H1 (cell line): Measurements from ENCODE around the gene ADCY1.

ENCODE experiments used
- CBX8 ChIP-seq: fragments of 300-800, 300-1000 bp; sonication (generic); IDR thresholded peaks from 2 replicates; pipeline ENCODE4 v1.7.1; 2016; ENCODE audit warnings: low read depth, low read length, borderline replicate concordance
- CTCF ChIP-seq, 3 experiments: IDR thresholded peaks; 1 replicate in 2 of 3; 2 replicates in 1 of 3; pipeline versions ENCODE4 v1.5.1 to v1.6.1; 2011; ENCODE audit warnings: low read length in 3 of 3, mild to moderate bottlenecking in 3 of 3, inconsistent platforms in 2 of 3, low read depth in 1 of 3, moderate library complexity in 1 of 3; ENCODE audit not compliant: insufficient read depth in 1 of 3; ENCODE audit errors: control extremely low read depth in 1 of 3
- EZH2 ChIP-seq: fragments of 200-600 bp; sonication (generic); IDR thresholded peaks from 2 replicates; pipeline ENCODE4 v1.7.1; 2012; ENCODE audit warnings: low read depth, mild to moderate bottlenecking, moderate library complexity, low read length, inconsistent platforms; ENCODE audit not compliant: severe bottlenecking
- GABPA ChIP-seq: IDR thresholded peaks from 2 replicates; pipeline ENCODE4 v1.6.1; 2011; ENCODE audit warnings: mild to moderate bottlenecking, low read length, moderate library complexity, borderline replicate concordance; ENCODE audit not compliant: insufficient read depth
- JUND ChIP-seq: IDR thresholded peaks from 2 replicates; pipeline ENCODE4 v1.6.1; 2011; ENCODE audit warnings: mild to moderate bottlenecking, improper control_type of control experiment, low read length
- POLR2A ChIP-seq, 2 experiments: IDR thresholded peaks; 1 replicate in 1 of 2; 2 replicates in 1 of 2; pipeline ENCODE4 v1.6.1; 2011; ENCODE audit warnings: low read depth in 2 of 2, low read length in 2 of 2, mild to moderate bottlenecking in 2 of 2; ENCODE audit errors: control extremely low read depth in 1 of 2
- POLR2AphosphoS5 ChIP-seq: IDR thresholded peaks from 2 replicates; pipeline ENCODE4 v1.6.1; 2011; ENCODE audit warnings: low read depth, low read length
- SP1 ChIP-seq: IDR thresholded peaks from 2 replicates; pipeline ENCODE4 v1.6.1; 2011; ENCODE audit warnings: low read depth, low read length

- TF ChIP-seq CTCF (IDR thresholded peaks at IDR 0.05; ENCODE audit: control extremely low read depth in 1 of 3, insufficient read depth in 1 of 3, low read depth in 1 of 3, low read length in 3 of 3), result no peak
- TF ChIP-seq GABPA, result no peak
- no peak for TF ChIP-seq CBX8
- TF ChIP-seq POLR2A (IDR thresholded peaks at IDR 0.05; ENCODE audit: control extremely low read depth in 1 of 2, low read depth in 2 of 2, low read length in 2 of 2), result no peak
- no peak for TF ChIP-seq POLR2AphosphoS5
- TF ChIP-seq JUND, result no peak
- no peak for TF ChIP-seq EZH2
- no peak for TF ChIP-seq SP1
These were observed 112.4 kb downstream of the ADCY1 start for GRCh38 chr7:45686441-45687184.
